Amygdala (tissue), 56 donors: ENCODE measurements around the gene LINGO3.

Experiments used
- DNase-seq, 56 donors: peaks; one replicate each; lab custom pipeline; 2025; lab: John Stamatoyannopoulos, UW

LINGO3 gene

DNA sequence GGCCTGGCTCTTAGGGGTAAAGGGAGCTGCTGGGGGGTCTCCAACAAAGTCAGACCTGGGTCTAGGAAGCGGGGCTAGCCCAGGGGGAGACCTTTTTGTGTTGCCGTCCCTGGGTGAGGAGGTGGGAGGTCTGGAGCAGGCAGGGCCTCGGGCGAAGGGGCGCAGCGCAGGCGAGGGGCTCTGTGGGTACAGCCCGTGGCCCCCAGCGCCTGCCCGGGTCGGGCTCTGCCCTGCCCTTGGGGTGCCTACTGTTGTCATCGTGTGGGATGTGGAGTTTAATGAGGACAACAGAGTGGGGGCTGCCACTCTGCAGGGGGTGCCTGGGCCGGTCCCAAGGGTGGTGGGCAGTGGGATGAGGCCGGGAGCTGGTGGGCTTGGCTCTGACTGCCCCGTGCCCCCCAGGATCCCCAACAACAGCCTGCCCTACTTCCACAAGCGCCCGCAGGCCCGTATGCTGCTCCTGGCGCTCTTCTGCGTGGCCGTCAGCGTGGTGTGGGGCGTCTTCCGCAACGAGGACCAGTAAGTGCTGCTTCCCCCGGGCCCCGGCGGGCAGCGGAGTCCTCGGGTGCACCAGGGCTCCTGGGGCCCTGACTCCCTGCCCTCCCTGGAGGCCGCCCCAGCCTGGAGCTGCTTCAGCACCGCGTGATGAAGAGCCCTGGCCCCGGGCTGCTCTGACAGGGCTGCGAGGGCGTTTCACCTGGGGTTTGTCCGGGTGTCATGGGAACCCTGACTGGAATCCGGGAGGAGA, 32.7 kb upstream of the LINGO3 start:
- no peak for DNase-seq

GRCh38 chr19:2339644-2340310, 31.8 kb upstream of the LINGO3 start:
- no peak for DNase-seq

GRCh38 chr19:2338751-2339643, 31.0 kb upstream of the LINGO3 start:
- no peak for DNase-seq

DNA sequence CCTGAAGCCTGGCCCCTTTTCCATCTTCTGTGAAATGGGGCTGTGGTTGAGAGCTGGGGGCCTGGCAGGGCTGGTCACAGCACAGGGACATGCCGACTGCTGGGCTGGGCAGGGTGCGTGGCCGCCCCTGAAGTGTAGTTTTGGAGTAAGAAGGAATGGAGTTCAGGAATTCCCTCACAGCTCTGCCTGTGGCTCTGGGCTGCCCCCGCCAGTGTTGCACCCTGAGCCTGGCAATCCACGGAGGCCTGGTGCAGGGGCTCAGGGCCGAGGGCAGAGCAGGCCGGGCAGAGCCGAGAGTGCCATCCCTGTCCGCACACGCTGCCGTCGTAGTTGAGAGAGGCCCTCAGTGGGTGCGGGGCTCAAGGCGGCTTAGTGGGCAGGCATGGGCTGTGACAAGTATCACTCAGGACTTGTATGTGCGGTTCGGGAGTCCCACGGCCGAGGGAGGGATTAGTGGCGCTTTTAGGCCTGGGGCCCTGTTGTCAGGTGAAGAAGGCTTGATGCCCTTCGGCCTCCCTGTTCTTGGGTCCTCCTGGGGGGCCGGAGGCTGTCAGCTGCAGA, 30.2 kb upstream of the LINGO3 start:
- DNase-seq: no peak

DNA sequence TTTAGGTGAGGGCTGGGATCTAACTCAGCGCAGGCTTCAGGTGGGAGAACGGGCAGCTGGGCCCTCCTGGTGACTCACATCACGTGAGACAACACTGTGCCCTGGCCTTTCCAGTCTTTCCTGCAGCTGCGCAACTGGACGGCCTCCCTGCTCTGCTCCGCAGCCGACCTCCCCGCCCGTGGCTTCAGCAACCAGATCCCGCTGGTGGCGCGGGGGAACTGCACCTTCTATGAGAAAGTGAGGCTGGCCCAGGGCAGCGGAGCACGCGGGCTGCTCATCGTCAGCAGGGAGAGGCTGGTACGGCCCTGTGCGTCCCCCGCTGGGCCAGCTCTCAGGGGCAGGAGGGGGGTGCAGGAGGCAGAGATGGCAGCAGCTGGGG, 29.4 kb upstream of the LINGO3 start:
- DNase-seq: peak in 42 of 56 donors; percentile 11 to 83 (median 47)

- DNase-seq: no peak
Measured at GRCh38 chr19:2336528-2337328, 28.8 kb upstream of the LINGO3 start.

DNA sequence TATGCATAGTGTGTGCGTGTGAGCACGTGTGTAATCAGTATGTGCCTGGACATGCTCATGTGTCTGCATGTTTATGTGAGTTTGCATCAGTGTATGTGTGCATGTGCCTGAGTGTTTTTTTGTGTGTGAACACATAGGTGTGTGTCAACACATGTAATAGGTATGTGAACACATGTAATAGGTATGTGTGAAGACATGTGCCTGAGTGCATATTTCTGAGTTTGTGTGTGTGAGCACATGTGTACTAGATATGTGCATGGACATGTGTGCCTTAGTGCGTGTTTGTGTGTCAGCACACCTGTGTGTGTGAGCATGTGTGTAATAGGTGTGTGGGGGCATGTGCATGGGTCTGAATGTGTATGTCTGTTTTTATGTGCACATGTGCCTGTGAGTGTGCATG, 27.9 kb upstream of the LINGO3 start:
- no peak for DNase-seq

GRCh38 chr19:2334986-2335846, 27.3 kb upstream of the LINGO3 start:
- DNase-seq: peak in 2 of 56 donors; percentile 22 to 78

GRCh38 chr19:2334426-2334825, 26.5 kb upstream of the LINGO3 start:
- DNase-seq: no peak

- peak in 8 of 56 donors; percentile 20 to 56 (median 28) for DNase-seq
Measured at GRCh38 chr19:2333807-2334211, 25.9 kb upstream of the LINGO3 start.

GRCh38 chr19:2333027-2333806, 25.3 kb upstream of the LINGO3 start:
- DNase-seq: peak in 2 of 56 donors; percentile 29 to 56

GRCh38 chr19:2332341-2333026, 24.5 kb upstream of the LINGO3 start:
- DNase-seq: peak in 5 of 56 donors; percentile 22 to 42 (median 38)

DNA sequence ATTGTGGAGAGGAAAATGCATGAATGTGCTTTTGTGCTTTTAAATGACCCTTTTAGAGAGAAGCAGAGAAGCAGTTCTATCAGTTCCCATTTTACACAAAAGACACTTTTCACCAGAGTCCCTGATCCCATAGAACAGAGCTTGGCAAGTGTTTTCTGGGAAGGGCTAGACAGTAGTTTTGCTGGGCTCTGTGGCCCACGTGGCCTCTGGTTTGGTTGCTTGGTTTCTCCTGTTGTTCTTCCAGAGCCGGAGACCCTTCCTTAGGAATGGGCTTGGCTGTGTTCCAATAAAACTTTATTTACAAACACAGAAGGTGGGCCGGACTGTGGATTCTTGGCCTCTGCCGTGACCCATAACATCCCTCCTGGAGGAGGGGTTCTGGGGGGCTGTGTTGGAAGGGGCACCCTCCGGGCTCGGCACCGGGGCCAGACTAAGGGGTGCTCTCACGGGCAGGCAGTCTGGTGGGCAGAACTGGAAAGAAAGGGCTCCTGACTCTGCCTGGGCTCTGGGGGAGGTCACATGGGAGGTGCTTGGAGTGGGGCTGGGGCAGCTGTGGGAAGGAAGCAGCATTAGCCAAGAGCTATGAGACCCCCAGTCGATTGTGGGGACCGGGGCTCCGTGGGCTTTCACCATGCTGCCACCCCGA, 23.8 kb upstream of the LINGO3 start:
- DNase-seq: peak in 24 of 56 donors; percentile 16 to 59 (median 30)

DNA sequence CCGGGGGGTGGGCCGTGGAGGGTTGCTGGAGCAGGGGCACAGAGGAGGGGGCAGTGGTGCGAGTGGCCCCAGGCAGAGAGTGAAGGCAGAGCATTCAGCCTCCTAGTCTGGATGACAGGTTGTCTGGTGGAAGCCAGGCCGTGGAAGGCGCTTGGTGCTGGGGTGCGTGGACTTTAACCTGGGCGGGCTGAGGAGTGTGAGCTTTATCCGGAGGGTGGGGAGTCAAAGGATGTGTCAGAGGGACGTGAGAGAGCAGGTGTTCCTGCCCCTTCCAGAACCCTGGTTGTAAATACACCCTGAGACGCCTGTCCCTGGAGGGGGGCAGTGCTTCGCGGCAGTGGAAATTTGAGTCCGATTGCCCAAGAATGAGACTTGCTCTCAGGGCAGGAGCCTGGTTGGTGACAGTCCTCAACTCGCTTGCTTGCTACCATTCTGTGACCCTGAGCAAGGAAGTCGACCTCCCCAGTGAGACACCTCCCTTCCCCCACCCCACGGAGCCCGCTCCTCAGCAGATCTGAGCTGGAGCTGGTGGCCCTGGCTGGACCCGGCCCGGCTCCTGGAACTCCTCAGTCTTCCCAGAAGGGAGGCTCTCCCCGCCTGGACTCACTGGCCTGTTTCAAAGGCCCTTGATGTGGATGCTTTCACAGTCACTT, 22.8 kb upstream of the LINGO3 start:
- DNase-seq: peak in 4 of 56 donors; percentile 8 to 23 (median 18)

GRCh38 chr19:2330255-2330631, 22.3 kb upstream of the LINGO3 start:
- no peak for DNase-seq

- DNase-seq: no peak
Measured at GRCh38 chr19:2329501-2329916, 21.6 kb upstream of the LINGO3 start.

GRCh38 chr19:2329149-2329478, 21.2 kb upstream of the LINGO3 start:
- no peak for DNase-seq
